ENCODE results near the gene ACVR1C.

ACVR1C gene

GRCh38 chr2:157625296-157625695 is 3.4 kb downstream of the ACVR1C start:
- Histone ChIP-seq H3K4me1 (ENCODE audit: control insufficient read depth, insufficient read depth, low read length) (peaks cover 4% of the 10 kb centered on the region), H3K9me3 (ENCODE audit: control insufficient read depth, low read length) (no peaks in the 10 kb centered on the region), H3K27ac (ENCODE audit: insufficient read depth, low read depth, low read length, poor library complexity, severe bottlenecking) (no peak overlapping the region), H3K27me3 (ENCODE audit: control insufficient read depth, insufficient read depth, low read length, poor library complexity, severe bottlenecking) (peaks cover 46% of the 10 kb centered on the region), H3K4me3 (ENCODE audit: insufficient read depth, low read depth, low read length) (no peak overlapping the region), H3K36me3 (ENCODE audit: control insufficient read depth, insufficient read depth, low read length) (no peaks in the 10 kb centered on the region)

GRCh38 chr2:157620956-157621355 is 7.7 kb downstream of the ACVR1C start:
- Histone ChIP-seq H3K9me3 (ENCODE audit: control insufficient read depth, low read length) (no peaks in the 10 kb centered on the region), H3K36me3 (ENCODE audit: control insufficient read depth, insufficient read depth, low read length) (no peaks in the 10 kb centered on the region), H3K27ac (ENCODE audit: insufficient read depth, low read depth, low read length, poor library complexity, severe bottlenecking) (no peak overlapping the region), H3K4me1 (ENCODE audit: control insufficient read depth, insufficient read depth, low read length) (no peaks in the 10 kb centered on the region), H3K4me3 (ENCODE audit: insufficient read depth, low read depth, low read length) (no peak overlapping the region), H3K27me3 (ENCODE audit: control insufficient read depth, insufficient read depth, low read length, poor library complexity, severe bottlenecking) (peaks cover 19% of the 10 kb centered on the region)
- 67 to 72% methylated on average over 1 of the region's 1 CpG for WGBS, 2 experiments

GRCh38 chr2:157611726-157612125 is 16.9 kb downstream of the ACVR1C start:
- Histone ChIP-seq H3K4me3 (ENCODE audit: insufficient read depth, low read depth, low read length) (no peak overlapping the region), H3K4me1 (ENCODE audit: control insufficient read depth, insufficient read depth, low read length) (no peaks in the 10 kb centered on the region), H3K36me3 (ENCODE audit: control insufficient read depth, insufficient read depth, low read length) (no peaks in the 10 kb centered on the region), H3K27me3 (ENCODE audit: control insufficient read depth, insufficient read depth, low read length, poor library complexity, severe bottlenecking) (no peaks in the 10 kb centered on the region), H3K9me3 (ENCODE audit: control insufficient read depth, low read length) (no peaks in the 10 kb centered on the region), H3K27ac (ENCODE audit: insufficient read depth, low read depth, low read length, poor library complexity, severe bottlenecking) (no peak overlapping the region)

- Histone ChIP-seq H3K36me3 (ENCODE audit: control insufficient read depth, insufficient read depth, low read length) (no peaks in the 10 kb centered on the region), H3K9me3 (ENCODE audit: control insufficient read depth, low read length) (no peaks in the 10 kb centered on the region), H3K4me3 (ENCODE audit: insufficient read depth, low read depth, low read length) (no peak overlapping the region), H3K27me3 (ENCODE audit: control insufficient read depth, insufficient read depth, low read length, poor library complexity, severe bottlenecking) (no peaks in the 10 kb centered on the region), H3K27ac (ENCODE audit: insufficient read depth, low read depth, low read length, poor library complexity, severe bottlenecking) (no peak overlapping the region), H3K4me1 (ENCODE audit: control insufficient read depth, insufficient read depth, low read length) (no peaks in the 10 kb centered on the region)
- WGBS, 2 experiments, result 88 to 96% methylated on average over 4 of the region's 4 CpGs
Measured at GRCh38 chr2:157611110-157611509, 17.6 kb downstream of the ACVR1C start.

GRCh38 chr2:157606534-157606933 is 22.1 kb downstream of the ACVR1C start:
- Histone ChIP-seq H3K9me3 (ENCODE audit: control insufficient read depth, low read length) (no peaks in the 10 kb centered on the region), H3K36me3 (ENCODE audit: control insufficient read depth, insufficient read depth, low read length) (no peaks in the 10 kb centered on the region), H3K4me1 (ENCODE audit: control insufficient read depth, insufficient read depth, low read length) (no peaks in the 10 kb centered on the region), H3K27ac (ENCODE audit: insufficient read depth, low read depth, low read length, poor library complexity, severe bottlenecking) (no peak overlapping the region), H3K4me3 (ENCODE audit: insufficient read depth, low read depth, low read length) (no peak overlapping the region), H3K27me3 (ENCODE audit: control insufficient read depth, insufficient read depth, low read length, poor library complexity, severe bottlenecking) (no peaks in the 10 kb centered on the region)

- H3K4me3 ChIP-seq (ENCODE audit: insufficient read depth, low read depth, low read length), result no peak overlapping the region
- no peaks in the 10 kb centered on the region for H3K4me1 ChIP-seq (ENCODE audit: control insufficient read depth, insufficient read depth, low read length)
- 90 to 96% methylated on average over 1 of the region's 1 CpG for WGBS, 2 experiments
- H3K9me3 ChIP-seq (ENCODE audit: control insufficient read depth, low read length), result no peaks in the 10 kb centered on the region
- no peaks in the 10 kb centered on the region for H3K36me3 ChIP-seq (ENCODE audit: control insufficient read depth, insufficient read depth, low read length)
- no peaks in the 10 kb centered on the region for H3K27me3 ChIP-seq (ENCODE audit: control insufficient read depth, insufficient read depth, low read length, poor library complexity, severe bottlenecking)
- no peak overlapping the region for H3K27ac ChIP-seq (ENCODE audit: insufficient read depth, low read depth, low read length, poor library complexity, severe bottlenecking)
Measured at GRCh38 chr2:157603198-157603597, 25.5 kb downstream of the ACVR1C start.

- Histone ChIP-seq H3K27me3 (ENCODE audit: control insufficient read depth, insufficient read depth, low read length, poor library complexity, severe bottlenecking) (peaks cover 10% of the 10 kb centered on the region), H3K27ac (ENCODE audit: insufficient read depth, low read depth, low read length, poor library complexity, severe bottlenecking) (no peak overlapping the region), H3K9me3 (ENCODE audit: control insufficient read depth, low read length) (no peaks in the 10 kb centered on the region), H3K4me3 (ENCODE audit: insufficient read depth, low read depth, low read length) (no peak overlapping the region), H3K36me3 (ENCODE audit: control insufficient read depth, insufficient read depth, low read length) (no peaks in the 10 kb centered on the region), H3K4me1 (ENCODE audit: control insufficient read depth, insufficient read depth, low read length) (no peaks in the 10 kb centered on the region)
- 86 to 88% methylated on average over 4 of the region's 4 CpGs for WGBS, 2 experiments
Measured at GRCh38 chr2:157601807-157602206, 26.9 kb downstream of the ACVR1C start.

- H3K27ac ChIP-seq (ENCODE audit: insufficient read depth, low read depth, low read length, poor library complexity, severe bottlenecking), result no peak overlapping the region
- H3K27me3 ChIP-seq (ENCODE audit: control insufficient read depth, insufficient read depth, low read length, poor library complexity, severe bottlenecking), result peaks cover 19% of the 10 kb centered on the region
- no peaks in the 10 kb centered on the region for H3K36me3 ChIP-seq (ENCODE audit: control insufficient read depth, insufficient read depth, low read length)
- 32 to 33% methylated on average over 44 to 45 of the region's 45 CpGs for WGBS, 2 experiments
- H3K4me3 ChIP-seq (ENCODE audit: insufficient read depth, low read depth, low read length), result no peak overlapping the region
- H3K9me3 ChIP-seq (ENCODE audit: control insufficient read depth, low read length), result no peaks in the 10 kb centered on the region
- no peaks in the 10 kb centered on the region for H3K4me1 ChIP-seq (ENCODE audit: control insufficient read depth, insufficient read depth, low read length)
Measured at GRCh38 chr2:157596992-157597681, 31.5 kb downstream of the ACVR1C start.

- Histone ChIP-seq H3K4me1 (ENCODE audit: control insufficient read depth, insufficient read depth, low read length) (no peaks in the 10 kb centered on the region), H3K9me3 (ENCODE audit: control insufficient read depth, low read length) (no peaks in the 10 kb centered on the region), H3K27ac (ENCODE audit: insufficient read depth, low read depth, low read length, poor library complexity, severe bottlenecking) (no peak overlapping the region), H3K4me3 (ENCODE audit: insufficient read depth, low read depth, low read length) (no peak overlapping the region), H3K36me3 (ENCODE audit: control insufficient read depth, insufficient read depth, low read length) (no peaks in the 10 kb centered on the region), H3K27me3 (ENCODE audit: control insufficient read depth, insufficient read depth, low read length, poor library complexity, severe bottlenecking) (peaks cover 19% of the 10 kb centered on the region)
- 90 to 91% methylated on average over 1 of the region's 1 CpG for WGBS, 2 experiments
Measured at GRCh38 chr2:157593411-157593810, 35.3 kb downstream of the ACVR1C start.

GRCh38 chr2:157592948-157593347 is 35.7 kb downstream of the ACVR1C start:
- 84 to 91% methylated on average over 1 to 2 of the region's 2 CpGs for WGBS, 2 experiments
- no peak overlapping the region for H3K27ac ChIP-seq (ENCODE audit: insufficient read depth, low read depth, low read length, poor library complexity, severe bottlenecking)
- H3K36me3 ChIP-seq (ENCODE audit: control insufficient read depth, insufficient read depth, low read length), result no peaks in the 10 kb centered on the region
- no peaks in the 10 kb centered on the region for H3K9me3 ChIP-seq (ENCODE audit: control insufficient read depth, low read length)
- H3K4me1 ChIP-seq (ENCODE audit: control insufficient read depth, insufficient read depth, low read length), result no peaks in the 10 kb centered on the region
- H3K27me3 ChIP-seq (ENCODE audit: control insufficient read depth, insufficient read depth, low read length, poor library complexity, severe bottlenecking), result peaks cover 19% of the 10 kb centered on the region
- no peak overlapping the region for H3K4me3 ChIP-seq (ENCODE audit: insufficient read depth, low read depth, low read length)

GRCh38 chr2:157592374-157592773 is 36.3 kb downstream of the ACVR1C start:
- Histone ChIP-seq H3K27ac (ENCODE audit: insufficient read depth, low read depth, low read length, poor library complexity, severe bottlenecking) (no peak overlapping the region), H3K4me1 (ENCODE audit: control insufficient read depth, insufficient read depth, low read length) (no peaks in the 10 kb centered on the region), H3K9me3 (ENCODE audit: control insufficient read depth, low read length) (no peaks in the 10 kb centered on the region), H3K4me3 (ENCODE audit: insufficient read depth, low read depth, low read length) (no peak overlapping the region), H3K36me3 (ENCODE audit: control insufficient read depth, insufficient read depth, low read length) (no peaks in the 10 kb centered on the region), H3K27me3 (ENCODE audit: control insufficient read depth, insufficient read depth, low read length, poor library complexity, severe bottlenecking) (peaks cover 15% of the 10 kb centered on the region)
- WGBS, 2 experiments, result 91% methylated on average over 2 to 3 of the region's 3 CpGs

Measured in ectodermal cell (in vitro differentiated cells).